HG02759 (cell line): ENCODE results near the gene RAMP2.
A peak's percentile ranks its signal among the peaks of the same experiment; 100 is the strongest.
"Not testable (repeated sequence)": the region's sequence is repeated elsewhere in the genome, so short reads cannot be mapped to it uniquely, and the experiment has no call there.

Source experiments
- ATAC-seq: cut with Tn5 transposase; IDR thresholded peaks from one replicate; pipeline ENCODE4 v1.9.1; 2021; ENCODE audit warnings: mild to moderate bottlenecking, moderate library complexity; ENCODE audit not compliant: unreplicated experiment

The RAMP2 gene, protein sequence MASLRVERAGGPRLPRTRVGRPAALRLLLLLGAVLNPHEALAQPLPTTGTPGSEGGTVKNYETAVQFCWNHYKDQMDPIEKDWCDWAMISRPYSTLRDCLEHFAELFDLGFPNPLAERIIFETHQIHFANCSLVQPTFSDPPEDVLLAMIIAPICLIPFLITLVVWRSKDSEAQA

DNA sequence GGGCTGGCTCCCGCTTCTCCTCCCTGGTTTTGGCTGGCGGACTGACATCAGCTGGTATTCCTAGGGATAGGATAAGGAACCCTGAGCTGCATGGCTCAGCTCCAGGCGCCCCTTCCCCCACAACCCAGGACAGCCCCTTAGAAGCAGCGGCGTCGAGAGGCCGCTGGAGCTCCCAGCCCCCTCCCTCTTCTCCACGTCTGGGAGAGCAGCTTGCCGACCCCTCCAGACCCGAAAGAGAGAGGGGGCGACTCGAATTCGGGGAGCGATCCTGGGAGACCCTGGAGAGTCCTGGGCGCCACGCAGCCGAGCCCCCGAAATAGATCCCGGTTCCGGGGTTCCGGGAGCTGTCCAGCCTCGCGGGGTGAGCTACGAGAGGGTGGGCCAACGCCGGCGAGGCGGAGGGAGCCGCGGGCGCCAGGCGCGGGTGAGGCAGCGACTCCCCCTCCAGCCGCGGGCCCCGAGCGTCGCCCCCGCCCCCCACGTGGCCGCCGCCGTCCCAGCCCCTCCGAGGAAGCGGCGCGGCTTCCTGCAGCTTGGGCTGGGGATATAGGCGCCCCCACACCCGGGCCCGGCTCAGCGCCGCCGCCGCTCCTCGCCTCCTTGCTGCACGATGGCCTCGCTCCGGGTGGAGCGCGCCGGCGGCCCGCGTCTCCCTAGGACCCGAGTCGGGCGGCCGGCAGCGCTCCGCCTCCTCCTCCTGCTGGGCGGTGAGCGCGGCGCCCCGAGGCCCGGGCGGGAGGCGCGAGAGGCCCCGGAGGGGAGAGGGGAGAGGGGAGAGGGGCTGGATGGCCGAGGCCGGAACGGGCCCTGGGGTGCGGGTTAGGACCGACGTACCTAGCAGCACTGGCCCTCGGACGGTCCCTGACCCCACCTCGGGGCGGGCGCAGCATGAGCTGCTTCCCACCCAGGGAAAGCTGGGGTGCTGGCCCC is at the start of gene RAMP2:
Gene RAMP2, plus strand, starts transcription at position 576 of the 930 bp plus-strand sequence. Its CDS starts 35 bp downstream, at position 611.
- no peak for ATAC-seq

DNA sequence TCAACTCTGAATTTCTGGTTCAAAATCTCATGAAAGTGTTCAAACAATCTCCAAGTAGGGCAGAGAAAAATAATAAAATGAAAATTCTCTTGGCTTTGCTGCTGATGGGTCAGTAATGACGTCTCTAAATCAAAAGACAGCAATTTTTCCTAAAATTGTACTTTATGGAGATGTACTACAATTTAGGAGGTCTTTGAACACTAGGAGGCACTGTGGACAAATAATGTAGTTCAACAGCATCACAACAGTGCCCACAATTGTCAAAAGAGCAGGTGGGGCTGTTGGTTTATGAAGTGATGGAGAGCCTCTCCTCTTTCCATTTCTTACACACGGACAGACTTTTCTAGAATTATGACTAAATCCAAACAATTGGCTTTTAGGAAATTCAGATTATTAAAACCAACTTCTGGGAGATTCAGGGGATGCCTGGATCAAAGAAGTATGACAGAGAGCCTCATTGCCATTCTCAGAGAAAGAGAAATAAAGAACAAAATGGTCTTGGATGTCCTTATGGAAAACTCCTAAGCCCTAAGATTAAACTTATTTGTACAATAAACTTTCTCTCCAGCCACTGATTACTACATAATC is 39.9 kb upstream of the RAMP2 start:
- no peak for ATAC-seq

DNA sequence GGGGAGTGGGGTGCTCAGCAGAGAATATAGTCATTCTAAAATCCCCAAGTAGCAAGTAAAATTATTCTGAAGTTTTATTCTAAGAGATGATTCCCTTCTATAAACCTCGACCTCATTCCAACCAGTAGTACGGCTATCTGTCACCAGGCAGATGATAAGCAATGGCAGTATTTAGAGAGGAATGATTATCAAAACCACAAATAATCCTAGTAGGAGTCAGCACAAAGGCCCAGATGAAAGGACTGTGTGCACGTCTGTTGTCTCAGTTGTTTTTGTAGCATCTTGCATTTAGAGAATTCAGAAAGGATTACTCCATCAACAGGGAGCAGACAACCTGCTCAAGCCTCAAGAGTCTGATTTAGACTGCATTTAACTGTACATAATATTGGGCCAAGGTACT is 37.4 kb upstream of the RAMP2 start:
- no peak for ATAC-seq

DNA sequence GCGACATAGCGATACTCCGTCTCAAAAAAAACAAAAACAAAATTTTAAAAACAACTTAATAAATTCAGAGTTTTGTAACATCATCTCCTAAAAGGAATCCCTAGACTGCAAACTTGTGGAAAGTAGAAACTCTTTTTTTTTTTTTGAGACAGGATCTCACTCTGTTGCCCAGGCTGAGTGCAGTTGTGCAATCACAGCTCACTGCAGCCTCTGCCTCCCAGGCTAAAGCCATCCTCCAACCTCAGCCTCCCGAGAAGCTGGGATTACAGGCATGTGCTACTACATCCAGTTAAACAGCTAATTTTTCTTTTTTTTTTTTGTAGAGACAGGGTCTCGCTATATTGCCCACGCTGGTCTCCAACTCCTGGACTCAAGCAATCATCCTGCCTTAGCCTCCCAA is 35.9 kb upstream of the RAMP2 start:
- no peak for ATAC-seq

DNA sequence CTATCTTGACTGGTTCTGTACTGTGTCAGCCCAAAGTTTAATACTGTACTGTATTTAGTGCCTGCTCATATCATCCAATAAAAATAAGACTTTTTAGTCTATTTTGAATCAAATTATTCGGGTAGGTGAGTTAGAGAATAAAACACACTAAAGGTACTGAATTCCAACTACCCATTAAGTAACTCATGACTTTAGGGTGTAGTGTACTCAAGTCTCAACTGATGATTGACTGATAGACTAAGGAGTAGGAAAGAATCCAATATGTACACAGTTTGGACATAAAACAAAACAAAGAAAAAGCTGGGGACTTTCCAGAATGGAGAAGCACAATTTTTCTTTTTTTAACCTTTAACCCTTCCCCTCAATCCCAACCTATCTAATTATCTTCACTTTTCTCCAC is 20.3 kb upstream of the RAMP2 start:
- ATAC-seq = no peak

DNA sequence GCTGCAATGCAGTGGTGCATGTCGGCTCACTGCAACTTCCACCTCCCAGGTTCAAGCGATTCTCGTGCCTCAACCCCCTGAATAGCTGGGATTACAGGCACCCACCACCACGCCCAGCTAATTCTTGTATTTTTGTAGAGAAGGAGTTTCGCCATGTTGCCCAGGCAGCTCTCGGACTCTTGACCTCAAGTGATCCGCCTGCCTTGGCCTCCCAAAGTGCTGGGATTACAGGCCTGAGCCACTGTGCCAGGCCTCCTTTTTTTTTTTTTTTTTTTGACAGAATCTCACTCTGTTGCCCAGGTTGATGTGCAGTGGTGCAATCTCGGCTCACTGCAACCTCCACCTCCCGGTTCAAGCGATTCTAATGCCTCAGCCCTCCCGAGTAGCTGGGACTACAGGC is 18.1 kb upstream of the RAMP2 start:
- not testable (repeated sequence) for ATAC-seq

DNA sequence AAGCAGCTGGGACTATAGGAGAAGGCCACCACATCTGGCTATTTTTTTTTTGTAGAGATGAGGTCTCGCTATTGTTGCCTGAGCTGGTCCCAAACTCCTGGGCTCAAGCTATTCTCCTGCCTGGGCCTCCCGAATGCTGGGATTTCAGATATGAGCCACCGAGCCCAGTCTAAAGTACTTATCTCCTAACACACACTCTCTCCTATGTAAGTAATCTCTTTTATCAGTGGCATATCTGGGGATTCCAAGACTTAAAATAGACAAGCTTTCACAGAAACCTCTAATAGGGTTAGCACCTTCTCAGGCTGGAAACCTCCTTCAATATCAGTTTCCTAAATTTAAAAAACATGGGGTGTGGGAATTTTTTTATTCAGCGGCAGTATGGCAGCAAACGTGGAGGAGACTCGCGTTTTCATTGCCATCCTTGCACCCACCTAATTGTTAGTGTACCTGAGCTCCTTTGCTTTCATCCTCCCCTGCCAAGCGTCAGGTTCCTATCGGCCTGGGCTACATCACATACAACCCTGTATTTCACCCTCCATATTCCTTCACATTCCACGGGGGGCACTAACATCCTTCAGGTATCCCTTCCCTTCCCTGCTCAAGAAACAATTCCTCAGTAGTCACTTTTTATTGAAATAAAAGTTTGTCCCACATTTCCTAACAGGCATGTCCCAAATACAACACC is 17.3 kb upstream of the RAMP2 start:
- ATAC-seq = no peak

DNA sequence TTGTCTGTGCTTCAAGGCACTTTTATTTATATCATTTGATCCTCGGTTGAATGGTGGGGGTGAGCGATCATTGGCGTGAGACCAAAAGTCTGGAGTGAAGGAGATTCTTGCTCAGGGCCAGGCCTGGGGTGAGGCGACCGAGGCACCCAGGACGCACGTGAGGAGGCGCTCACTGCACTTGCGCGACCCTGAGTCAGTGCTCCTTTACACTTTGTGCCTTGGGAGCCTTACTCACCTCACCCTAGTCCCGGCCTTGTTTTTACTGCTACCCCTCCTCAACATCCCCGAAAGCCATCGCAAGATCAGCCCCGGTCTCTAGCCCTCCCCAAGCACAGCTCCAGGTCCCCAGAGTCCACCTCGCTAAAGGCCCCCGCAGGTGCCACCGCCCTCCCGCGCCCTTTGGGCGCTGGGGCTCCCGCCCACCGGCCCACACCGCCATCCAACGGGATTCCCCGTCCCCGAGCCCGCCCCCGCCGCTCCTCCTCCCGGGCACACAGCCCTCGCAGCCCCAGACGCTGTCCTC is 16.7 kb upstream of the RAMP2 start:
- peak; percentile 63 for ATAC-seq

DNA sequence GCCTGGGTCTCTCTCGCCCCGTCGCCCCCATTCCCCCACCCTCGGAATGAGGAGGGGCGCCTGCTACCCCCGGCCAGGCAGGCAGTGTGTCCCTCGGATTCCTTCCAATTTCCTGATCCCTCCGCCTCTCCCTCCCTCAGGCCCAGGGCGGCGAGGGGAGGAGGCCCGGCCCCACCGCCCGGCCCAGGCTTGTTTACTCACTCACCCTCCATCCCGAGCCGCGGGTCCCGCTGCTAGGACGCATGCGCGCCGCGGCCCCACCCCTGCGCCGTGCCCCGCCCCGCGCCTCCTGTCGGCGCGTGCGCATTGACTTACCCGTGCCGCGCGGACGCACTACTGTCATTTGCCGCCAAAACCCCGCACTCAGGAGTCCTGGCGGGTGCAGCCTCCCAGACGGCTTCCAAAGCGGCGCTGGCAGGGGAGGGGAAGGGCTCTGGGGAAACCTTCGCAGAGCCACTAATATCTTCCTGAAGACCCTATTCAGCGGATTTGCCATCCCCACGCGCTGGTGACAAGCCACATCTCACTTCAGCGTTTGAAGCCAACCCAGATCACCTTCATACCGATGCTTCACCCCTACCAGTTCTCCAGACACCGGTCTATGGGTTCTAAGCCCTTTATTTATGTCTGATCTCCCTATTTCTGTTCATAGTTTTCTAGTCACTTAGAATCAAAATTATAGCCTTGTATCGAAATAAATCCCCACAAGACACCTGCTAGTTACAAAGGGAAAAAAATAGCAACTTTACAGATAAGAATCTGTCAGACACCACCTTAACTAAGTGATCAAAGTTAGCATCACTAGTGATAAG is 16.0 kb upstream of the RAMP2 start, which contains the start of gene EZH1:
Gene EZH1, minus strand, starts transcription at position 235 of the 812 bp plus-strand sequence. CDS start 16,099 bp downstream, outside the sequence.
- ATAC-seq = peak; percentile 87

DNA sequence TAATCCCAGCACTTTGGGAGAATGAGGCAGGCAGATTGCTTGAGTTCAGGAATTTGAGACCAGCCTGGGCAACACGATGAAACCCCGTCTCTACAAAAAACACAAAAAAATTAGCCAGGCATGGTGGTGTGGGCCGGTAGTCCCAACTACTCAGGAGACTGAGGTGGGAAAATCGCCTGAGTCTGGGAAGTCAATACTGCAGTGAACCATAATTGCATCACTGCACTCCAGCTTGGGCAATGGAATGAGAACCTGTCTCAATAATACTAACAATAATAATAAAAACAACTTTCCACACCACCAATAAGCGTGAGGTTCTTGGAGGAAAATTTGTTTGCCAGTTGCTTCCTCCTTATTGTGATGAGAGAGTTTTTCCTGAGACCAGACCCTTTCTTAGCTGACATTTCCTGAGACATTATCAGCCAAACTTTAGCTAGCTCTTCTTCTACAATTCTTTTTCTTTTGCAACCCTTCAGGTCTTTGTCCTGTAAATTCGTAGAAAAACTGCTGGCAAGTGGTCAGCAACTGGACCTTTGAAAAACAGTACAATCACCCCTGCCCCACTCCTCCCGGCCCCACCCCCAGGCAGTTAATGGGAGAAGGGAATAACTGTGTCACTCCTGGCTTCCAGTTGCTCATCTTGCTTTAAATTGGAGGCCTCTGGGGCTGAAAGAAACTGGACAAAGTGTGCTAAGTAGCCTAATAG is 12.7 kb upstream of the RAMP2 start:
- ATAC-seq = no peak

DNA sequence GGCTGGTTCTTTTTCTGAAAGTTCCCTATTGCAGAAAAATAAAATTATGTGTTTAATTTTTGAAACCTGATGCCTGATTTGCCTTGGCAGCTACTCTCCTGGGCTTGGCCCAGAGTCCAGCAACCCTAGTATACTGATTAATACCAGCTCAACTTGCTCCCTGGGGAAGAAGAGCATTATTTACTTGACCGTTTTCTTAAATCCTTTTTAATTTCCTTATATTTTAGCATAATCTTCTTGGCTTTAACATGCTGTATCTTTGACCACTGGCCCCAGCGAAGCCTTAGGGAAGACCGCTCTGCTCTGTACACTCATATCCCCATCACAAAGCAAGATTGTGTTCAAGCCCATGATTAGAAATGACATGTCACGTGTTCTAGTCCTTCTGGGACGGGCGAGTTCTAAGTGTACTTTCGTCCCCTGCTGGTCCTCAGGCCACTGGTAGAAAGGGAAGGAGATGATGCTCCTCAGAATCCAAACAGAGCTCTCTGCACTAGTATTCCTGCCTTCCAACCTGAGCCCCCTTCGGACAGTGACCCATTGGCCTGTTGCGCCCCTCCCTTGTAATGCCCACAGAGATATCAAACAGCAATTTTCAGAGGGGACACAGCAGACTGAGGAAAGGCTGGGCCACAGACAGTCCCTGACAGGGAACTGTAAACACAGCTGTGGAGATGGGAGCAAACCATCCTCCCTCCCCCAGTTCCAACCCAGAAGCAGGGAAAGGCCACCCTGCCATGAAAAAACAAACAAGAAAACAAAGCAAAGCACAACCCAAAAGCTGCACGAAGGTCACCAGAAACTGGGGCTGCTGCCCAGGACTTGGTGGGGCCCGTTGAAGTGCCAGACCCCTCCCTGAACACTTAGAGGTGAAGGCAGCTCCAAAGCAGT is 11.9 kb upstream of the RAMP2 start:
- ATAC-seq = no peak

DNA sequence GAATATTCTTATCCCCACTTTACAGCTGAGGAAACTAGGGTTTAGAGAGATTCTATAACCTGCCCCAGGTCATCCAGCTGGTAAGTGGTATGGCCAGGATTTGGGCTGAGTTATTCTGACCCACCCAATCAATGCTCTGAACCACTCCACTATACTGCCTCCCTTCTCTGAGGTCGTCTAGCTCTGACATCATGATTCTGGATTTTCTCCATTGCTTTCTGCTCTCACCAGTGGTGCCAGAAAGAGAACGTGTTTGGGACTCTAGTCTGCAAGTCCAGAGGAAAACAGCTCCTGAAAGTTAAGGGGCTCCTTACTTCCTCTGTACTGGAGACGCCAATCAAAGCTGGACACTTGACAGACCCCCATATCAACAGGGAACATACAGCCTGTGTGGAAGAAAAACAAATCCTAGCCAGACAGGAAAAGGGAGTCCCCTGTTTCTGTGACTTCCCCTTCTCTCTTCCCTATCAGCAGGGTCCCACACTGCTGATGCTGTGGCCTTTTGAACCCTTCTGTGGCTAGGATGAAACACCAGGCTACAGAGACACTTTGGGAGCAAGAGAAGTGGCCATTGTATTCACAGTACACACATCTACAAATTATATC is 10.2 kb upstream of the RAMP2 start:
- ATAC-seq = no peak

DNA sequence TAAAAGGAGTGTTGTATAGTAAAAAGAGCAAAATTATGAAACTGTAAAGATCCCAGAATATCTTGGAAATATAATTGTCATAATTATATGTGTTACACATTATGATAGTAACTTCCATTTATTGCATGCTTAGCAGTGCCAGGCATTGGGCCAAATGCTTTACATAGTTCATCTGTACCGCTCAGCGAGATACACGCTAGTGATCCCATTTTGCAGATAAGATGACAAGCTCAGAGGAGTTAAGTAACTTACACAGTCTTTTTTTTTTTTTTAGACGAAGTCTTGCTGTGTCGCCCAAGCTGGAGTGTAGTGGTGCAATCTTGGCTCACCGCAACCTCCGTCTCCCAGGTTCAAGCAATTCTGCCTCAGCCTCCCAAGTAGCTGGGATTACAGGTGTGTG is 9.4 kb upstream of the RAMP2 start:
- ATAC-seq = no peak

DNA sequence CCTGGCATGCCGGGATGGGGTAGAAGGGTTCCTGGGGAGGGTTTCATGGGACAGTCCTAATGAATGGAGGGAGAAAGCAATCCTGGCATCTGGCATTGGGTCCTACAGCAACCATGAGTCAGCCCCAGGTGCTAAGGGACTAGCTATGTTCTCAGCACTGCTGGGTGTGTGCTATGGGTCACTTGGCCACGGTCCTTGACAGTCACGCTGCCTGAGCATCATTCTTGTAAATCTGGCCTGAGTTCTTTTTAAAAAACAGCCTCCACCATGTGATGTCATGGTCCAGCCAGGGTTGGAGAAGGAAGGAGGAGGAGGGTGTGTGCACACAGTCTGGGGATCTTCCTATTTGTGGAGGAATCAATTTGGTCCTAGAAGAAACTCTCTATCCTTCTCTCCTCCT is 6.2 kb upstream of the RAMP2 start:
- no peak for ATAC-seq

DNA sequence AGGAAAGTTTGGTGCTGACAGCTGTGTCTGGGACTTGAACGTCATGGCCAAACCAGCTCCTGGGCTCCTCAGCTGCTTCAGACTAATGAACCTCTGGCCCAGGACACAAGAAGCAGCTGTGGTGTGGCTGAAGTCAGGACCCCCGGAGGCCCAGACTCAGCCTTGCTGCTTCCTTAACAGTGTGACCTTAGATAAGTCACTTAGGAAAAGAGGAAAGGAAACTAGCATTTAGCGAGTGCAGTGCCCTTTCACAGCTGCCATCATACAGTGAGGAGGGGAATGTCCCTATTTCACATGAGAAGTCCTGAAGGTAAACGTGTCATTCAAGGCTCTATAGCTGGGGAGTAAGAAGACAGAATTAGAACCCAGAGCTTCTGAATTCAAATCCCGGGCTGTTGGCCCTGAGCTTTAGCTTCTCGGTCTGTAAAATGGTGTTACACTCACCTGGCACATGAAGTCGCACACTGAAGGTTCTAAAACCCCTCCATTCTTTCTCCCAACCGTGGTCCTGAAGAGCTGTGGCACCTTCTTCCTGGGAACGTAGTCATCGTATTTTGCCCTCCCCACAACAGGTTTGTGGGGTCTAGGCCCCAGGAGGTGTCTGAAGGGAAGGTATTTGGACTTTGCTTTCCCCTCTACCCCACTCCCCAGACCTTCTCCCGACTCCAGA is 910 bp upstream of the RAMP2 start:
- no peak for ATAC-seq

DNA sequence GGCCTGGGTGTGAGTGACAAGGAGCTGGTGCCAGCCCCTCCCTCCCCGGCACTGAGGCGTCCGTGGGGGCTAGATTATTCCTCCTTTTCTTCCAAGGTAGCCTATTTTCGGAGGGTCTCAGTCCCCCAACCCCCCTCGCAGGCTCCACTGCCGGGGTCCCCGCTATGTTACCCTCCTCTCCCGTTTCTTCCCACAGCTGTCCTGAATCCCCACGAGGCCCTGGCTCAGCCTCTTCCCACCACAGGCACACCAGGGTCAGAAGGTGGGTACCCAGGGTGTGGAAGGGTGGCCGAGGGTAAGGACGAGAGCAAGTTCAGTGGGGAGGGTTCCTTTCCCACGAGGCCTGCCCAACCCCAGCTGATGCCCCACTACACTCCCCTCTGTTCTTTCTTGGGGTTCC is 611 bp downstream of the RAMP2 start:
- ATAC-seq = no peak

DNA sequence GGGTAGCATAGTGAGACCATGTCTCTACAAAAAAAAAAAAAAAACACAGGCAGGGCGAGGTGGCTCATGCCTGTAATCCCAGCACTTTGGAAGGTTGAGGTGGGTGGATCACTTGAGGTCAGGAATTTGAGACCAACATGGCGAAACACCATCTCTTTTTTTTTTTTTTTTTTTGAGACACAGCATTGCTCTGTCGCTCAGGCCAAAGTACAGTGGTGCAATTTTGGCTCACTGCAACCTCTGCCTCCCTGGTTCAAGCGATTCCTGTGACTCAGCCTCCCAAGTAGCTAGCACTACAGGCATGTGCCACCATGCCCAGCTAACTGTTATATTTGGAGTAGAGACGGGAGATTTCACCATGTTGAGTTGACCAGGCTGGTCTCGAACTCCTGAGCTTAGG is 5.1 kb downstream of the RAMP2 start:
- ATAC-seq = no peak

DNA sequence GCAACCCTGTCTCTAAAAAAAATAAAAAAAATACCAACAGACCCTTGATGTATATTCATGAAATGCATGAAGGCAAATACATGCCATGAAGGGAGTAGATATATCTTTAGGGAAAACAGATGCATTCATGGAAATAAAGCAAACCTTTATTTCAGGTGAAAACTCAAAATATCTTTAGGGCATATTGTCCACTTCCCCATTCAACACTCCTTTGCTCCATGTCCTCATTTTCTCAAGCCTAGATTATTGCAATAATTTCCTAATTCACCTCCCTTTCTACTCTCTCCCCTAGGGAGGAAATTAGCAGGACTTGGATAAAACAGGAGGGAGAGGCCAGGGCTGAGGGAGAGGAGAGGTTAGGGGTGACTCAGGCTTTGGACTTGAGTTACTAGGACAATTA is 6.5 kb downstream of the RAMP2 start:
- ATAC-seq = no peak
